T-cell (primary cell): ENCODE results near the gene CGB5. TPM values are rescaled to one million over a fixed set of nuclear protein-coding genes. Genes with fewer than 3 reads are reported as not detected.
A peak's percentile ranks its signal among the peaks of the same experiment; 100 is the strongest.
"Not testable (repeated sequence)": the region's sequence is repeated elsewhere in the genome, so short reads cannot be mapped to it uniquely, and the experiment has no call there.

Experiments used
- ATAC-seq, 4 experiments: fragments of 200-7000 bp in 3 of 4; fragments of 150-1000 bp in 1 of 4; cut with Tn5 transposase; replicated peaks in 1 of 4; 1 replicate in 3 of 4; 2 replicates in 1 of 4; pipeline ENCODE4 v1.10.0; 2021; ENCODE audit warnings: moderate library complexity in 3 of 4, mild to moderate bottlenecking in 2 of 4, moderate number of reproducible peaks in 1 of 4
- CTCF ChIA-PET, 2 donors: fragments of 300-600 bp; sonication (Branson Sonifier 250); formaldehyde crosslinking; loops; one replicate each; lab custom pipeline; 2022; ENCODE audit warnings: antibody characterized with exemption in 2 of 2; lab: Charles Lee
- POLR2A ChIA-PET, 2 donors: fragments of 300-600 bp; sonication (Branson Sonifier 250); formaldehyde crosslinking; loops; one replicate each; lab custom pipeline; 2022; ENCODE audit warnings: antibody characterized with exemption in 2 of 2; lab: Charles Lee
- DNase-seq, 35 experiments: peaks; one replicate each; pipeline versions ENCODE4 v3.0.0 to v3.0.0-alpha.2; 2013 to 2023
- H3K27ac ChIP-seq: one replicate; pipeline ENCODE4 v1.5.1; 2013; ENCODE audit warnings: low read length
- H3K27me3 ChIP-seq, 2 experiments: replicated peaks in 1 of 2; 1 replicate in 1 of 2; 2 replicates in 1 of 2; pipeline versions ENCODE4 v1.6.1 to v1.7.0; 2013; ENCODE audit warnings: low read length in 1 of 2, mixed read lengths in 1 of 2; ENCODE audit not compliant: control insufficient read depth in 2 of 2, insufficient read depth in 2 of 2; ENCODE audit errors: extremely low read depth in 1 of 2
- H3K36me3 ChIP-seq, 2 donors: 1 replicate in 1 of 2; 2 replicates in 1 of 2; pipeline versions ENCODE4 v1.6.1 to v1.7.0; 2013; ENCODE audit warnings: low read length in 1 of 2; ENCODE audit not compliant: control insufficient read depth in 2 of 2, insufficient read depth in 1 of 2; ENCODE audit errors: extremely low read depth in 1 of 2
- H3K4me1 ChIP-seq, 2 experiments: 1 replicate in 1 of 2; 2 replicates in 1 of 2; pipeline versions ENCODE4 v1.6.1 to v1.7.0; 2013; ENCODE audit warnings: low read length in 2 of 2, mixed read lengths in 1 of 2; ENCODE audit not compliant: insufficient read depth in 2 of 2, control insufficient read depth in 1 of 2; ENCODE audit errors: extremely low read depth in 1 of 2
- H3K4me3 ChIP-seq, 2 donors: 1 replicate in 1 of 2; 2 replicates in 1 of 2; pipeline versions ENCODE4 v1.5.1 to v1.7.0; 2013; ENCODE audit warnings: mild to moderate bottlenecking in 2 of 2, low read length in 1 of 2, moderate library complexity in 1 of 2; ENCODE audit not compliant: control insufficient read depth in 1 of 2; ENCODE audit errors: extremely low read depth in 1 of 2
- H3K9me3 ChIP-seq: 2 replicates; pipeline ENCODE4 v1.7.0; 2013
- H3K27ac Mint-ChIP-seq, 2 donors: one replicate each; pipeline ENCODE4 v1.8.0; 2020 to 2021; ENCODE audit warnings: mild to moderate bottlenecking in 2 of 2, mixed read lengths in 2 of 2
- H3K27me3 Mint-ChIP-seq, 2 donors: one replicate each; pipeline ENCODE4 v1.8.0; 2021 to 2022; ENCODE audit warnings: mixed read lengths in 2 of 2
- H3K36me3 Mint-ChIP-seq: one replicate; pipeline ENCODE4 v1.8.0; 2021; ENCODE audit warnings: mixed read lengths
- H3K4me1 Mint-ChIP-seq, 3 donors: one replicate each; pipeline ENCODE4 v1.8.0; 2020 to 2022; ENCODE audit warnings: mixed read lengths in 3 of 3, mild to moderate bottlenecking in 1 of 3
- H3K4me3 Mint-ChIP-seq, 3 donors: one replicate each; pipeline ENCODE4 v1.8.0; 2020 to 2022; ENCODE audit warnings: mild to moderate bottlenecking in 3 of 3, mixed read lengths in 3 of 3, moderate library complexity in 3 of 3
- H3K9me3 Mint-ChIP-seq, 3 donors: one replicate each; pipeline ENCODE4 v1.8.0; 2020 to 2022; ENCODE audit warnings: mixed read lengths in 3 of 3
- WGBS: methylation state at CpG from one replicate; pipeline ENCODE4 v1.1.5; 2013; ENCODE audit warnings: missing lambda C conversion rate; ENCODE audit not compliant: insufficient coverage; 5-methylcytosine and 5-hydroxymethylcytosine counted together
- total RNA-seq, 35 experiments: library from RNA in 6 of 35; stranded (reverse) in 6 of 35; fragments of 120-200 nt in 1 of 35; gene quantifications; one replicate each; pipeline versions ENCODE4 v1.2.1 to v1.2.4 and lab custom pipeline; 2013 to 2026

Gene CGB5
- total RNA-seq, 5 donors from 2014 or later (not counting 1 experiment from before 2014, with no cell fraction given): not detected

DNA sequence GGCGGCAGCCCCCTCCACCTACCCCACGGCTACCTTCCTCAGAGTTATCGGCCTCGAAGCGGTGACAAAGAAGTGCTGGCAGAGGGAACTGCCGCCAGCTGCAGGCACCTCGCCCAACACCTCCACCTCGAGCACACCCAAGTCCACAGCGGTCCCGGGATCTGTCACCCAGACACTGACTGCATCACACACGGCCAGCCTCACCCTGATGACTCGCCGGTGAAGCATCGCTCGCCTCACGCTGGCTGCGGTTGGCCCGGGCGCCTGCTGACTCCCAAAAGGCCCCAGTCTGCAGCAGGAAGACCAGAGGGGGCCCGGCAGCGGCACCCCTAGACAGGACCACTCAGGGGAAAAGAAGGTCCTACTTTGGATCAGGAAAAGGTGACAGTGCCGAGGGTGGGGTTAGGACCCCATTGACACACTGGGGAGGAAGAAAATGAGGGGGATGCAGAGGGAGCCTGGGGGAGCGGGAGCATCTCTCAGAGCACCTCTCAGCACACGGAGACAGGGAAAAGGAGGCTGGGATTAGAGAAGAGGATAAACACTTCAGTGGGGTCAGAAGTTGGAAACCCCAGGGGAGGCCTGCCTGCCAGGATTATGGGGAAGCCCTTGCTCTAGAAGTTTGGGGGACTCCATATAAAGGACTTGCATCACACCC, 6.9 kb downstream of the CGB5 start:
- H3K36me3 Mint-ChIP-seq, CTCF ChIA-PET, H3K4me3 Mint-ChIP-seq, H3K9me3 ChIP-seq, H3K27ac Mint-ChIP-seq, H3K4me3 ChIP-seq, H3K36me3 ChIP-seq, POLR2A ChIA-PET, H3K27me3 Mint-ChIP-seq, H3K4me1 Mint-ChIP-seq, ATAC-seq, DNase-seq, H3K27me3 ChIP-seq, H3K4me1 ChIP-seq, H3K9me3 Mint-ChIP-seq, H3K27ac ChIP-seq: not testable (repeated sequence)
- WGBS: 85% methylated on average over 22 of the region's 24 CpGs

DNA sequence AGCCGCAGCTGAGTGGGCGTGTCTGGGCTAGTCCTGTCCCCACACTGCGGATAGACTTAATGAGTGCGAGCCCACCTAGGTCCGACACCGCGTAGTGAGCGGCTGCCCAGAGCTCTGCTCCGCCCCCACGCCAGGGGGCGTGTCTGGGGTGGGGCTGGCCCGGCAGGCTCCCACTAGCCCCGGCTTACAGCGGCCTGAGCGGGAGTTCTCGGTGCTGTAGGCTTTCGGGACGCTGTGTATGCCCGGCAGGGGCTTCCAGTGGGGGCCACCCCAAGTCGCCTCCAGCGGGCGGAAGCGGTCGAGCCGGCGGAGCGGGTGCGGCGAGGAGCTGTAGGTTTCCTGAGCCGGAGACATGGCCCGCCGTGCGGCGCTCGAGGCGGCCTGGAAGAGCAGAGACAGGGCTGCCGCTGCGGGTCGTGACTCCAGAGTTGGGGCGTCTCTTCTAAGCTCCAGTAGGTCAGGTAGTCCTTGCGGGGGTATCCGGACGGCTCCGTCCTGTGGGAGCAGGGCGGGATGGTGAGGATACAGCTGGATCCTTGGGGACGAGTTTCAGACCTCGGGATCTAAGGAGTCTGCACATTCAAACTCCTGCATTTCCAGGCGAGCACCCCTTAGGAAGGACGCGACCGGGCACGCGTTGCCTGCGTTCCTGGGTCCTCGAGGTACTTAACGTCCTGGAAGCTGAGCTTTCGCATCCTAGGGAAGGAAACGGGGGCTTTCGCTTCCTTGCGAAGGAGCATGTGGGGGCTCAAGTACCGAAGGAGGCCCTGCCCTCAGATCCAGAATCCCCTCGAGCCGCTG, 12.7 kb downstream of the CGB5 start:
- Mint-ChIP-seq H3K4me1 (peaks cover 19 to 21% (median 19%) of the 10 kb centered on the region in 3 donors), H3K9me3 (no peaks in the 10 kb centered on the region), H3K36me3 (peaks cover 3% of the 10 kb centered on the region), H3K4me3 (peak overlapping the region; percentile 82 to 94 (median 84)), H3K27ac (no peak overlapping the region), H3K27me3 (peaks cover 18 to 40% of the 10 kb centered on the region in 2 donors)
- POLR2A ChIA-PET: no interaction called here
- Histone ChIP-seq H3K27me3 (peaks cover 0 to 56% of the 10 kb centered on the region in 2 experiments), H3K4me1 (peaks cover 5 to 26% of the 10 kb centered on the region in 2 experiments), H3K27ac (no peak overlapping the region), H3K9me3 (no peaks in the 10 kb centered on the region), H3K4me3 (peak overlapping the region; percentile 48 to 60), H3K36me3 (no peaks in the 10 kb centered on the region)
- peak; percentile 72 to 77 (median 76) for ATAC-seq
- CTCF ChIA-PET: no interaction called here
- under 1% methylated on average over 53 of the region's 63 CpGs for WGBS
- peak in 32 of 35 experiments; percentile 20 to 64 (median 40) for DNase-seq

DNA sequence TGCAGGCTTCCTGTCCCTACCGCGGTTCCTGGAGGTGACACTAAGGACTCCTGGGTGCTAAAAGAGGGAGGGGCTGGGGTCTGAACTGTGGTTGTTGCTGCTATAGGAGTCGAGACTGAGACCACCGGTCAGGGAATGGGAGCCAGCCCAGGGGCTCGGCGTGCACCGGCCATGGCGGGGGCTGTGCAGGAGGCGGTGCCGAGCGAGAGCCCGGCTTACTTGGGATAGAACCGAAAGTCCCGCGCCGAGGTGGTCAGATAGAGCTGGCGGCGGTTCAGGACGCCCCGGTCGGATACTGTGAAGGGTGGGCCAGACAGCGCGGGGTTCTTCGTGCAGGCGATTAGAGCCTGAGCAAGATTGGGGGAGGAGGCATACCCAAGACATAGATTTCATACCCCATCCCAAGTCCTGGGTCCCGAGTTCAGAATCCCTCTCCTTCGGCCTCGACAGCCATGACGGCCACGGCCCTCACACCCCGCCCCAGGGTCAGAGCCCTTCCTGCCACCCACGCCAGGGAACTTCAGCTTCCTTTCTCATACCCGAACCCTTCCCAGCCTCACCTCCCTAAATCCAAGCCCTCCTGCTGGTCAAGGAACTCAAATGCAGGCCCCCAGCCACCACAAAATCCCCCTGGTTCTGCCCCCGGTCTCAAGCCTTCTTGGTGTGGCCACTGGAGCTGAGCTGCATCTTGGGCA, 13.4 kb downstream of the CGB5 start:
- H3K36me3 Mint-ChIP-seq, H3K36me3 ChIP-seq, CTCF ChIA-PET, H3K27ac ChIP-seq, H3K9me3 ChIP-seq, H3K9me3 Mint-ChIP-seq, POLR2A ChIA-PET: not testable (repeated sequence)
- peak in 3 of 4 experiments; percentile 14 to 19 (median 17) for ATAC-seq
- Histone ChIP-seq H3K4me1 (peaks cover 5 to 26% of the 10 kb centered on the region in 2 experiments), H3K27me3 (peaks cover 0 to 63% of the 10 kb centered on the region in 2 experiments), H3K4me3 (peak overlapping the region; percentile 48 to 60)
- Mint-ChIP-seq H3K4me1 (peaks cover 19 to 21% (median 19%) of the 10 kb centered on the region in 3 donors), H3K4me3 (peak overlapping the region; percentile 82 to 94 (median 84)), H3K27ac (peak overlapping the region in 1 of 2 donors; percentile 71), H3K27me3 (peaks cover 18 to 44% of the 10 kb centered on the region in 2 donors)
- peak in 1 of 35 experiments; percentile 20 for DNase-seq
- 5% methylated on average over 17 of the region's 34 CpGs for WGBS

DNA sequence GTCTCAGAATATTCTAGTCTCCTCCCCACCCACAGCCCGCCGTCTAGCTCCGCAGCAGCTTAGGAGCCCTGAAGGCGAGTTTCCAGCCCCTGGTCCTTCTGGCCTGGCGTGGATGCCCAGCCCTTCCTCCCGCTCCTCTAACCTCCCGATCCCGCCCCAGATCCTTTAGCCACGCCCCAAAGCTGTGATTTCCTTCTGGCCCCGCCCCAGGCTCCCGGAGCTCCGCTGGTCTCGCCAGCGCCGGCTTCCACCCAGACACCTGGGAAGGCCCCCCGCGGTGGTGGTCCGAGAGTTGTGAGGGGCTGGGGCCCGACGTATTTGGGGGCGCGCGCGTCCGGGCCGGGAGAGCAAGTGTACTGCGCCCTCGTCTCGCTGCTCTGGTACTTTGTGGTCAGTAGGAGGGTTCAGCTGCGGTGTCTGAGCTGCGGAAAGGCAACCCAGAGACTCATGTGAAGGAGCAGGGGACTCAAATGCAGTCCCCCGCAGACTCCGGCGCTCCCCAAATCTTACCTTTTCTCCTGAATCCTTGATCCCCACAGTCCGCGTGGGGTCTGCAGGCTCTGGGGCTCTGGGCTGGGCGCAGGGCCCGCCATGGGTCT, 14.1 kb downstream of the CGB5 start, which contains the start of gene CGB7:
CGB7 (minus strand) TSS at position 114 of the 599 bp plus-strand sequence. CDS start 2,374 bp downstream, outside the sequence.
- ChIA-PET POLR2A (interaction anchor here in 1 of 2 donors (0.6 kb wide), 2 partner anchors 268 to 846 kb away, joined by 3 to 4 read pairs; no protein-coding TSS in a partner anchor), CTCF (interaction anchor here in 1 of 2 donors (0.6 kb wide), 1 partner anchor 9 kb away, joined by 3 read pairs; no protein-coding TSS in a partner anchor)
- peaks cover 18 to 44% of the 10 kb centered on the region in 2 donors for H3K27me3 Mint-ChIP-seq
- Histone ChIP-seq H3K27me3 (peaks cover 0 to 70% of the 10 kb centered on the region in 2 experiments), H3K4me1 (peaks cover 5 to 26% of the 10 kb centered on the region in 2 experiments), H3K27ac (no peak within 1 kb of the TSS), H3K4me3 (peak within 1 kb of the TSS; percentile 48 to 60), H3K36me3 (no peaks in the 10 kb centered on the region), H3K9me3 (no peaks in the 10 kb centered on the region)
- peaks cover 19 to 21% (median 19%) of the 10 kb centered on the region in 3 donors for H3K4me1 Mint-ChIP-seq
- peak; percentile 13 to 45 (median 32) for ATAC-seq
- peaks cover 3% of the 10 kb centered on the region for H3K36me3 Mint-ChIP-seq
- peak within 1 kb of the TSS in 1 of 2 donors; percentile 71 for H3K27ac Mint-ChIP-seq
- peak in 10 of 35 experiments; percentile 17 to 43 (median 35) for DNase-seq
- H3K4me3 Mint-ChIP-seq: peak within 1 kb of the TSS; percentile 82 to 94 (median 84)
- 6% methylated on average over 31 of the region's 38 CpGs for WGBS
- no peaks in the 10 kb centered on the region for H3K9me3 Mint-ChIP-seq

DNA sequence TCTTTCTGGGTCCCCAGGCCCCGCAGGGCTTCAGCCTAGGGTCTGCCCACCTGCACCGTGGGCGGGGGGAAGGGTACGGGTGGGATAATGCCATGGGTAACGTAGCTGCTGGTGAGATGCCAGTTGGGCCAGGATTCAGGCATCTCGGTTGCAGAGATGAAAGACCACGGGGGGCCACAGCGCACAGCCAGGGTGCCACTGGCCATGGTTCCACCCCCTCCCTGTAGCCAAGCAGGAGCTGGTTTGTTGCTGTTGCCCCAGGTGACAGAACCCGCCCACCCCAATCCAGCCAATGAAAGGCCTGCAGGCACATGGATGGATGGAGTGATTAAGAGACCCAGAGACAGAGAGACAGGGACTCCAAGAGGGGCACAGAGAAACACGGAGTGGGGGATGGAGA, 14.9 kb downstream of the CGB5 start:
- peak overlapping the region in 1 of 3 donors; percentile 94 for H3K4me3 Mint-ChIP-seq
- no peaks in the 10 kb centered on the region for H3K36me3 ChIP-seq
- 64% methylated on average over 4 of the region's 10 CpGs for WGBS
- H3K27ac Mint-ChIP-seq: no peak overlapping the region
- peaks cover 19 to 21% (median 19%) of the 10 kb centered on the region in 3 donors for H3K4me1 Mint-ChIP-seq
- no peak overlapping the region for H3K4me3 ChIP-seq
- DNase-seq (peak in 1 of 35 experiments; percentile 15), ATAC-seq (no peak)
- peaks cover 0 to 78% of the 10 kb centered on the region in 2 experiments for H3K27me3 ChIP-seq
- POLR2A ChIA-PET: interaction anchor here in 1 of 2 donors (0.6 kb wide), 1 partner anchor 847 kb away, joined by 3 read pairs; no protein-coding TSS in a partner anchor
- H3K27ac ChIP-seq: no peak overlapping the region
- H3K9me3 Mint-ChIP-seq: no peaks in the 10 kb centered on the region
- no peaks in the 10 kb centered on the region for H3K9me3 ChIP-seq
- CTCF ChIA-PET: no interaction called here
- H3K36me3 Mint-ChIP-seq: peaks cover 3% of the 10 kb centered on the region
- peaks cover 18 to 49% of the 10 kb centered on the region in 2 donors for H3K27me3 Mint-ChIP-seq
- H3K4me1 ChIP-seq: peaks cover 5 to 26% of the 10 kb centered on the region in 2 experiments
